Stomach smooth muscle (tissue), 2 donors: Measurements from ENCODE around the gene CDK5R1.

Experiments
- H3K27ac ChIP-seq: one replicate; pipeline ENCODE4 v1.7.0; 2013; ENCODE audit warnings: mild to moderate bottlenecking, low read length, inconsistent platforms
- H3K27me3 ChIP-seq, 2 donors: one replicate each; pipeline ENCODE4 v1.7.0; 2013; ENCODE audit warnings: low read length in 2 of 2; ENCODE audit not compliant: insufficient read depth in 2 of 2, control insufficient read depth in 1 of 2
- H3K36me3 ChIP-seq, 2 donors: one replicate each; pipeline ENCODE4 v1.7.0; 2013; ENCODE audit warnings: low read length in 2 of 2; ENCODE audit not compliant: control insufficient read depth in 2 of 2, insufficient read depth in 2 of 2
- H3K4me1 ChIP-seq: one replicate; pipeline ENCODE4 v1.7.0; 2013; ENCODE audit warnings: low read length; ENCODE audit not compliant: control insufficient read depth, insufficient read depth
- H3K4me3 ChIP-seq, 2 donors: one replicate each; pipeline ENCODE4 v1.7.0; 2013; ENCODE audit warnings: low read length in 2 of 2
- H3K9ac ChIP-seq, 2 donors: one replicate each; pipeline ENCODE4 v1.7.0; 2013; ENCODE audit warnings: low read length in 2 of 2, mild to moderate bottlenecking in 1 of 2
- H3K9me3 ChIP-seq, 2 donors: one replicate each; pipeline ENCODE4 v1.7.0; 2013; ENCODE audit warnings: low read length in 2 of 2; ENCODE audit not compliant: control insufficient read depth in 2 of 2
- donor health status: healthy.
- donor health status: Pancreatic carcinoma.

Gene CDK5R1

GRCh38 chr17:32485261-32486110, 1.3 kb upstream of the CDK5R1 start:
- Histone ChIP-seq H3K4me3 (peak overlapping the region; percentile 45 to 70), H3K27ac (peak overlapping the region; percentile 64), H3K4me1 (peaks cover 23% of the 10 kb centered on the region), H3K27me3 (no peaks in the 10 kb centered on the region), H3K36me3 (peaks cover 14% of the 10 kb centered on the region in 2 donors), H3K9me3 (no peaks in the 10 kb centered on the region), H3K9ac (peak overlapping the region in 1 of 2 donors; percentile 36)

DNA sequence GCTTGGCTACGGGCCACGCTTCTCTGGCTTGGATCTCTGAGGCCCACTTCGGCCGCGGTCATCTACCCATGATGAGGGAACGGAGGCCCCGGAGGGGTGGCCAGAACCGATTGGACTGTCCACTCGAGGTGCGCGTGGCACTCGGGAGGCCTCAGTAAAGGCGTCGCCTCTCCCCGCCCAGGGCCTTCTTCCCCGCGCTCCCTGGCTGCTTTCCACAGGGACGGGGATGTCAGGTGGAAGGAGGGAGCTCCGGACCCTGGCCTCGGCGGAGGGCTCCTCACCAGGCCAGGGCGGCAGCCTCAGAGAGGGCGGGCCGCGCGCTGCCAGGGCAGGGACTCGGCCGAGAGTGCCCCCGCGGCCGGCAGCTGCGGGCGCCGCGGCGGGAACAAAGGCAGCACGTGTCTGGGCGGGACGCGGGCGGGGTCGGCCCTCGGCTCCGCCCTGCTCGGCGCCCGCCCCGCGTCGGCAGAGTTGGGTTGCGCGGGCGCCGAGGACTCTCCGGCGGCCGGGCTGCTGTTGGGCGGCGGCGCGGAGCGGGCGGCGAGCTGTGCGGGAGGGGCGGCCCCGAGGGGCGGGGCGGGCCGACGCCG, 587 bp upstream of the CDK5R1 start:
- H3K4me1 ChIP-seq: peaks cover 23% of the 10 kb centered on the region
- H3K9ac ChIP-seq: peak overlapping the region; percentile 36 to 47
- no peaks in the 10 kb centered on the region for H3K9me3 ChIP-seq
- peaks cover 10% of the 10 kb centered on the region in 2 donors for H3K36me3 ChIP-seq
- H3K4me3 ChIP-seq: peak overlapping the region; percentile 45 to 70
- no peaks in the 10 kb centered on the region for H3K27me3 ChIP-seq
- peak overlapping the region; percentile 64 for H3K27ac ChIP-seq

DNA sequence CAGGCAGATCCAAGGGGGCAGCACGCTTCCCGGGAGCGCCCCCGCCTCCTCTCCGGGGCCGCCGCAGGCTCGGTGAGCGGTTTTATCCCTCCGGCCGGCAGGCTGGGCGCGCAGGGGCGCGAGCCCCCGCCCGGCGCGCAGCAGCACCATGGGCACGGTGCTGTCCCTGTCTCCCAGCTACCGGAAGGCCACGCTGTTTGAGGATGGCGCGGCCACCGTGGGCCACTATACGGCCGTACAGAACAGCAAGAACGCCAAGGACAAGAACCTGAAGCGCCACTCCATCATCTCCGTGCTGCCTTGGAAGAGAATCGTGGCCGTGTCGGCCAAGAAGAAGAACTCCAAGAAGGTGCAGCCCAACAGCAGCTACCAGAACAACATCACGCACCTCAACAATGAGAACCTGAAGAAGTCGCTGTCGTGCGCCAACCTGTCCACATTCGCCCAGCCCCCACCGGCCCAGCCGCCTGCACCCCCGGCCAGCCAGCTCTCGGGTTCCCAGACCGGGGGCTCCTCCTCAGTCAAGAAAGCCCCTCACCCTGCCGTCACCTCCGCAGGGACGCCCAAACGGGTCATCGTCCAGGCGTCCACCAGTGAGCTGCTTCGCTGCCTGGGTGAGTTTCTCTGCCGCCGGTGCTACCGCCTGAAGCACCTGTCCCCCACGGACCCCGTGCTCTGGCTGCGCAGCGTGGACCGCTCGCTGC, 832 bp downstream of the CDK5R1 start:
- Histone ChIP-seq H3K9me3 (no peaks in the 10 kb centered on the region), H3K4me3 (peak overlapping the region; percentile 60 to 74), H3K27ac (no peak overlapping the region), H3K36me3 (no peaks in the 10 kb centered on the region), H3K9ac (peak overlapping the region; percentile 29 to 40), H3K27me3 (no peaks in the 10 kb centered on the region), H3K4me1 (peaks cover 23% of the 10 kb centered on the region)

GRCh38 chr17:32488177-32488542, 1.4 kb downstream of the CDK5R1 start:
- Histone ChIP-seq H3K4me1 (peaks cover 23% of the 10 kb centered on the region), H3K36me3 (no peaks in the 10 kb centered on the region), H3K9me3 (no peaks in the 10 kb centered on the region), H3K27me3 (no peaks in the 10 kb centered on the region), H3K9ac (no peak overlapping the region), H3K27ac (no peak overlapping the region), H3K4me3 (no peak overlapping the region)

DNA sequence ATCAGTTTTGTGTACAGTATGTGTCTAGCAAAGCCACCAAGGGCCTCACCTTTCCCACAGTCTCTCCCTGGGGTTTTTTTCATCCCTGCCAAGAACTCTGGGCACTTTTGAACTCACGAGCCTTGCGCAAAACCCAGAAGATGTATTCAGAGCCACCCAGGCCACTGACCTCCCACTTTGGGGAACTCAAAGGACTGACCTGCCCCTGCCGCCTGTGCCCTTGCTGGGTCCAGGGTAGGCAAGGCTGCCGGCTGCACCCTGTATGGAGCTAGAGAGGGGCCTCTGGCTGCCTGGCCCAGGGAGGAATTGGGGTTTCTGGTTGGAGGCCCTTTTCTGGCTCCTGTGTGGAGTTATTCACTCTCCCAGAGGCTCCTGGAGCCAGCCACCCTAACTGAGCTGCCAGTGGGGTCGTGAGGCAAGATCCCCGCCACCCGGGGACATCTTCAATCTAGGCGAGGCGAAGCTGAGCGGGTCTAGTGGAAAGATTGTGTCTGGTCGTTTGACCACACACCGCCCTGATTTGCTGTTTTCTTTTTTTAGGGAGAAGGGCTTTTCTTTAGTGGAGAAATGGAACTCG, 1.9 kb downstream of the CDK5R1 start:
- H3K9ac ChIP-seq: no peak overlapping the region
- H3K9me3 ChIP-seq: no peaks in the 10 kb centered on the region
- no peaks in the 10 kb centered on the region for H3K27me3 ChIP-seq
- H3K4me1 ChIP-seq: peaks cover 18% of the 10 kb centered on the region
- H3K36me3 ChIP-seq: no peaks in the 10 kb centered on the region
- no peak overlapping the region for H3K4me3 ChIP-seq
- no peak overlapping the region for H3K27ac ChIP-seq

DNA sequence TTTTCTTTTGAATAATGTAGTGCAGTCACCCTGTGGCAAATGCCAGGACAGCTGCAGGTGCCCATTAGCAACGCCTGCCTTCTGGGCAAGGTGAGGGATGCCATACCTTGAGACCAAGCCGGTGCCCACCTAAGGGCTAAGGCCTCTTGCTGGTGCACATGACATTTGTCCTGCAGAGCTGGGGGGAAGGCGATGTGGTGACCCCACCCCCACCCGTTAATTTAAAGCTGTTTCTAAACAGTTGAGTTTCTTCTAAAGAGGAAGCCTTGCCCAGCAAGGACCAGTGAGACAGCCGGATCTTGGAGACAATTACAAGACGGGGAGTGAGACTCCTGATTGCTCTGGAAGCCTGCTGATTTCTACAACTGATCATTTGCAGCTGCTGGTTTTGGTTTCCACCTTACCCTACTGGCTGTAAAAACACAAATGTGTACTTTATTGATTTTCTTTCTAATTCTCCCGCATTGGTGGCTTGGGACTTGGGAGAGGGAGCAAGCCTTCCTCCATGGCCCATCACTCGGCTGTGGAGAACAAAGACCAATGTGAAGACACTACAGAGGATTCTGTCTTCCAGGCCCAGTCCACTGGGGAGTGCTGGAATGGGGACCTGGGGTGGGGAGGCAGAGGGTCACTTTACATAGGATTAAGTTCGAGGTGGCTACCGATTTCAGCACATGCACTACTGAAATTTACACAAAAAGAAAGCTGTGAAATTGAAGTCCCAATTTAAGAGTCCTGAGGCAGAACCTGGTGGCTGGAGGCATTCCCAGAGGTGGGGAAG, 2.7 kb downstream of the CDK5R1 start:
- Histone ChIP-seq H3K9ac (no peak overlapping the region), H3K36me3 (no peaks in the 10 kb centered on the region), H3K9me3 (no peaks in the 10 kb centered on the region), H3K4me1 (peaks cover 11% of the 10 kb centered on the region), H3K27me3 (no peaks in the 10 kb centered on the region), H3K27ac (no peak overlapping the region), H3K4me3 (no peak overlapping the region)

GRCh38 chr17:32490101-32490482, 3.3 kb downstream of the CDK5R1 start:
- no peaks in the 10 kb centered on the region for H3K27me3 ChIP-seq
- H3K4me1 ChIP-seq: peaks cover 12% of the 10 kb centered on the region
- H3K36me3 ChIP-seq: no peaks in the 10 kb centered on the region
- H3K4me3 ChIP-seq: no peak overlapping the region
- no peak overlapping the region for H3K9ac ChIP-seq
- H3K9me3 ChIP-seq: no peaks in the 10 kb centered on the region
- H3K27ac ChIP-seq: no peak overlapping the region

DNA sequence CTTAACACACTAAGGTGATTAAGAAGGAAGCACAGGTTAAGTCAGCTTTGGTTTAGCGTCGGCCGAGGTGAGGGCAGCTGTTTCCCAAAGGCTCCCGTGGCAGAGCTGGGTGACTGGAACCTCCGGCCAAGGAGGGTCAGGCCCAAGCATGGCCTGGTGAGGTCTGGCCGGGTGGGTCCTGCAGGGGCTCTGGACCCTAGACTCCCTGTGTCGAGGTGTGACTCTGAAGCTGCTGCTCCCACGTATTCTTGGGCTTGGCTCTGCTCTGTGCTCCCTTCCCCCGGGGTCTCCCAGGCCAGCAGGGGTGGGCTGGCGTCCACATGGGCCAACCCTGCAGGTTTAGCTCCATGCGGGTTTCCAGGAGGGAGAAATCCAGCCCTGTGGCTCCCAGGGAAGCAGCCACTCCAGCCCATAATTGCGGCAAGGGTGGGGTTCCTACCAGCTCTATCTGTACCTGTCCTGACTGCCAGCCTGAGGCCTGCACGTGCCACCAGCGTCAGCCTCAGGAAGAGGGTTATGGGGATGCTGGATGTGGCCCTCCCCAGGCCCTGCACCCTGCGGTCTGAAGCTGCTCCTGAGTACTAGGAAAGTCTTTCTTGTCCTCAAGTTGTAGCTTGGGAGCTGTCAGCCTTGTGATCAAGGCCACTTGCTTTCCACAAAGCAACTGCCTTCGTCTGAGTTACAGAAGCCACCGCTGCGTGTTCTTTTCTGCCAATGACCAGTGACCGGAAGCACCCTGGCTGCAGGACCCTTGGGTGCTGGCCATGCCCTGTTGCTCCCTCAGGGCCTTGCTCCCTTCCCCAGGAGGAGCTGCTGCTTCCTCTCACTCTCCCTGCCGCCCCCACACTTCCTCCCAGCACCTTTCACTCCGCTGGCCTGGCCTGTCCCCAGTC, 4.8 kb downstream of the CDK5R1 start:
- no peaks in the 10 kb centered on the region for H3K9me3 ChIP-seq
- no peaks in the 10 kb centered on the region for H3K27me3 ChIP-seq
- no peak overlapping the region for H3K4me3 ChIP-seq
- H3K36me3 ChIP-seq: no peaks in the 10 kb centered on the region
- H3K4me1 ChIP-seq: peaks cover 18% of the 10 kb centered on the region
- no peak overlapping the region for H3K27ac ChIP-seq
- H3K9ac ChIP-seq: no peak overlapping the region

GRCh38 chr17:32492264-32492589, 5.4 kb downstream of the CDK5R1 start:
- H3K36me3 ChIP-seq: no peaks in the 10 kb centered on the region
- H3K27ac ChIP-seq: no peak overlapping the region
- no peak overlapping the region for H3K4me3 ChIP-seq
- no peaks in the 10 kb centered on the region for H3K9me3 ChIP-seq
- no peak overlapping the region for H3K9ac ChIP-seq
- H3K4me1 ChIP-seq: peaks cover 18% of the 10 kb centered on the region
- no peaks in the 10 kb centered on the region for H3K27me3 ChIP-seq
